CD4-positive, CD25-positive, alpha-beta regulatory T cell (primary cell): ENCODE results near the gene SLC18B1. TPM values are rescaled to one million over a fixed set of nuclear protein-coding genes. Genes with fewer than 3 reads are reported as not detected.

ENCODE experiments used
- ATAC-seq, 2 donors: fragments of 150-1000 bp; cut with Tn5 transposase; one replicate each; pipeline ENCODE4 v1.10.0; 2021; ENCODE audit warnings: low read depth in 2 of 2, moderate number of reproducible peaks in 2 of 2, moderate library complexity in 1 of 2
- DNase-seq, 3 donors: peaks; one replicate each; pipeline versions ENCODE4 v3.0.0 to v3.0.0-alpha.2; 2012 to 2022; ENCODE audit warnings: mixed read lengths in 1 of 3
- H3K27ac ChIP-seq: one replicate; pipeline ENCODE4 v1.7.0; 2013; ENCODE audit warnings: mild to moderate bottlenecking, low read length; ENCODE audit not compliant: insufficient read depth, poor library complexity, severe bottlenecking
- H3K27me3 ChIP-seq: one replicate; pipeline ENCODE4 v1.7.0; 2013; ENCODE audit warnings: low read length; ENCODE audit not compliant: control insufficient read depth, insufficient read depth
- H3K36me3 ChIP-seq: one replicate; pipeline ENCODE4 v1.7.0; 2013; ENCODE audit warnings: mild to moderate bottlenecking, low read length, moderate library complexity; ENCODE audit not compliant: control insufficient read depth, insufficient read depth
- H3K4me1 ChIP-seq: 2 replicates; pipeline ENCODE4 v1.7.0; 2013; ENCODE audit warnings: mild to moderate bottlenecking, low read length; ENCODE audit not compliant: insufficient read depth, control insufficient read depth, poor library complexity, severe bottlenecking
- H3K4me3 ChIP-seq: one replicate; pipeline ENCODE4 v1.7.0; 2013; ENCODE audit warnings: low read depth, mild to moderate bottlenecking, low read length, moderate library complexity
- H3K9me3 ChIP-seq, 2 experiments: 1 replicate in 1 of 2; 2 replicates in 1 of 2; pipeline ENCODE4 v1.7.0; 2013; ENCODE audit warnings: low read length in 2 of 2, mild to moderate bottlenecking in 1 of 2, moderate library complexity in 1 of 2; ENCODE audit not compliant: control insufficient read depth in 2 of 2
- H3K27ac Mint-ChIP-seq, 3 donors: one replicate each; pipeline ENCODE4 v1.8.0; 2020 to 2022; ENCODE audit warnings: mild to moderate bottlenecking in 3 of 3, mixed read lengths in 3 of 3, moderate library complexity in 2 of 3
- H3K27me3 Mint-ChIP-seq: one replicate; pipeline ENCODE4 v1.8.0; 2022; ENCODE audit warnings: mild to moderate bottlenecking, mixed read lengths
- H3K36me3 Mint-ChIP-seq: one replicate; pipeline ENCODE4 v1.8.0; 2020; ENCODE audit warnings: mixed read lengths
- H3K4me1 Mint-ChIP-seq, 4 donors: one replicate each; pipeline ENCODE4 v1.8.0; 2020 to 2022; ENCODE audit warnings: mixed read lengths in 4 of 4, mild to moderate bottlenecking in 1 of 4
- H3K4me3 Mint-ChIP-seq, 4 donors: one replicate each; pipeline ENCODE4 v1.8.0; 2020 to 2022; ENCODE audit warnings: mild to moderate bottlenecking in 4 of 4, mixed read lengths in 4 of 4, moderate library complexity in 3 of 4
- H3K9me3 Mint-ChIP-seq, 7 donors: one replicate each; pipeline ENCODE4 v1.8.0; 2020 to 2022; ENCODE audit warnings: mixed read lengths in 7 of 7, mild to moderate bottlenecking in 3 of 7, moderate library complexity in 2 of 7
- polyA plus RNA-seq, 4 donors: library from polyadenylated mRNA; unstranded; fragments of 300-500 nt; fragmentation: Illumina TruSeq; gene quantifications; one replicate each; pipeline ENCODE4 v1.2.3, GENCODE V29; 2021
- total RNA-seq: library from RNA; stranded (reverse); gene quantifications from one replicate; pipeline ENCODE4 v1.2.3, GENCODE V29; 2022

The SLC18B1 gene
- total and polyA plus RNA-seq, 5 donors from 2014 or later: 9.8 to 28.2 (median 23.0) TPM

DNA sequence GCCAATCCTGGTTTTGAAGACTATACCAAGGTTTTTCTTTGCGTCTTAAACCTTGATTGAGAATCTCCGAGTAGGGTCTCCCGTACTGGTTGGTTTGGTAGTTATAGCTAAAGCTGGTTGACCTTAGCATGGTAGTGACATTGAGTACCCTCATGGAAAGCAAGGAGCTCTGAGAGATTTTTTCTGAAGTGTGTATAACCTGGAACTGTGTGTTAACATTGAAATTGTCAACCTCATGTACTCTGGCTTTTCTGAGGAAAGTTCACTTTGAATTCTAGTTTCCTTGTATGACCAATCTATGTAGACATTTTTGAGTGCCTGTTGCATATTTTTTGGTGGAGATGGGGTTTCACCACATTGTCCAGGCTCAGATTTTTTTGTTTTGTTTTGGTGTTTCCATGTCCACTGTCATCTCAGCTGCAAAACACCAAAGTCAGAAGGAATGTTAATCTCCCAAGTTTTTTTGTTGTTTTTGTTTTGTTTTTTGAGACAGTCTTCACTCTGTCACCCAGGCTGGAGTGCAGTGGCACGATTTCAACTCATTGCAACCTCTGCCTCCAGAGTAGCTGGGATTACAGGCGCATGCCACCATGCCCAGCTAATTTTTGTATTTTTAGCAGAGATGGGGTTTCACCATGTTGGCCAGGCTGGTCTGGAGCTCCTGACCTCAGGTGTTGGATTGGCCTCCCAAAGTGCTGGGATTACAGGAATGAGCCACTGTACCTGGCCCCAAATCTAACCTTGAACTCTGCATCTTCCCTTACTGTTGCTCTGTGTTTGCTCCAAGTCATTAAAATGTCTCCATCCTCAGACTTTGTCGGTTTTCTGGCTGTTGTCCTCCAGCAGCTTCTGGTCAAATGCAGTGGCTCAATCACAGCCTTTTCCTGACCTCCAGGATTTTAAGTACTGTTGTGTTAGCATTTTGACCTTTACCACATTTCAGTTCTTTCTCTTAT lies 20.2 kb upstream of the SLC18B1 start:
- Mint-ChIP-seq H3K4me1 (peaks cover 19 to 68% (median 54%) of the 10 kb centered on the region in 4 donors), H3K36me3 (peaks cover 52% of the 10 kb centered on the region), H3K4me3 (peak overlapping the region in 2 of 4 donors; percentile 20 to 58), H3K27ac (peak overlapping the region in 2 of 3 donors; percentile 60 to 88), H3K9me3 (peaks cover 0 to 2% (median 0%) of the 10 kb centered on the region in 7 donors), H3K27me3 (peaks cover 10% of the 10 kb centered on the region)
- H3K27me3 ChIP-seq: no peaks in the 10 kb centered on the region
- ATAC-seq (no peak), DNase-seq (no peak)
- H3K4me3 ChIP-seq: no peak overlapping the region
- H3K4me1 ChIP-seq: peaks cover 30% of the 10 kb centered on the region
- H3K9me3 ChIP-seq: no peaks in the 10 kb centered on the region
- no peak overlapping the region for H3K27ac ChIP-seq
- peaks cover 42% of the 10 kb centered on the region for H3K36me3 ChIP-seq

DNA sequence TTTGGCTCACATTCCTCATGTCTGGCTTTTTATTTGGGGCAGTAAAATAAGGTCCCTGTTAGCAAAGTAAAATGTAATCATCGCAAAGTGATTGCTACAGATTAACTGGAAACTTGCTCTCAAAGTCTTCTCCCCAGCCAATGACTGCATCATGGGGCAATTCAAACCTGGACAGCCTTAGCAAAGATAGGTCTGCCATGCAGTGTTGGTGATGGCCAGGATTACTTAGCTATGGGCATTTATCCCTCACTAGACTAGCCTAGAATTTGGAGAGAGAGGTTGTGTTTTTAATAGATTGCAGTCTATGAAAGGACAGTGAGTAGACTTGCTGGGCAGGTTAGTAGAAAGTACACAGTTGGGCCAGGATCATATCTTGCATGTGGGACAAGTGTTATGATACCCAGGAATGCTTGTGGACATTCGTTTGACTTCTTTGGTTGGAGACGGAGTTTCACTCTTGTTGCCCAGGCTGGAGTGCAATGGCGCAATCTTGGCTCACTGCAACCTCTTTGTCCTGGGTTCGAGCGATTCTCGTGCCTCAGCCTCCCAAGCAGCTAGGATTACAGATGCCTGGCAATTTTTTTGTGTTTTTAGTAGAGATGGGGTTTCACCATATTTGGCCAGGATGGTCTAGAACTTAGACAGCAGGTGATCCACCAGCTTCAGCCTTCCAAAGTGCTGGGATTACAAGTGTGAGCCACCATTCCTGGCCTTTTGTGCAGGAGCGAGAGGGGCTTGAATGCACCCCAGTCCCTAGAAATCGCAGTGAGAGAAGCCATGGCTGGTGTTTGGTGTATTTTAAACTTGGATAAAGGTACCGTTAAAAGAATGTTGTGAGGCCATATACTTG lies 19.3 kb upstream of the SLC18B1 start:
- Mint-ChIP-seq H3K4me1 (peaks cover 17 to 72% (median 53%) of the 10 kb centered on the region in 4 donors), H3K27me3 (peaks cover 8% of the 10 kb centered on the region)

DNA sequence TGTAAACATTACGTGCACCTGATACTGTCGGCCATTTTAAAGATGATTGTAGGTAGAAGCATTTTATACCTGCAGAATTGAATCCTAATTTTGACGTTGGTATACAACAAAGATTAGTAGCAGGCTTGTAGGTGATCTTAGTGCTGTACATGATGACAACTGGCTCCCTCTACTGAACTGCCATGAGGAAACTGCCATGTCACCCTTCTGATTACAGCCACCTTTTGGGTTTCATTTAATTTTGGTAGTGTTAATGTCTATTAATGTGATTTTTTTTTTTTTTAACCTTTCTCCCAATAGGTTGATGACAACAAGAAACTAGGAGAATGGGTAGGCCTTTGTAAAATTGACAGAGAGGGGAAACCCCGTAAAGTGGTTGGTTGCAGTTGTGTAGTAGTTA lies 18.2 kb upstream of the SLC18B1 start:
- Histone ChIP-seq H3K4me3 (peak overlapping the region; percentile 99), H3K27ac (peak overlapping the region; percentile 87), H3K27me3 (no peaks in the 10 kb centered on the region), H3K36me3 (peaks cover 42% of the 10 kb centered on the region), H3K9me3 (no peaks in the 10 kb centered on the region), H3K4me1 (peaks cover 33% of the 10 kb centered on the region)
- Mint-ChIP-seq H3K9me3 (peaks cover 0 to 2% (median 0%) of the 10 kb centered on the region in 7 donors), H3K27me3 (peaks cover 11% of the 10 kb centered on the region), H3K4me1 (peaks cover 17 to 77% (median 59%) of the 10 kb centered on the region in 4 donors), H3K4me3 (peak overlapping the region; percentile 96 to 99 (median 97)), H3K36me3 (peaks cover 57% of the 10 kb centered on the region), H3K27ac (peak overlapping the region in 2 of 3 donors; percentile 17 to 23)
- DNase-seq: peak in 1 of 3 donors; percentile 25
- no peak for ATAC-seq

More for the DNA sequence above, 19.3 kb upstream of the SLC18B1 start:
- Histone ChIP-seq H3K4me3 (peak overlapping the region; percentile 99), H3K27me3 (no peaks in the 10 kb centered on the region), H3K27ac (no peak overlapping the region), H3K4me1 (peaks cover 27% of the 10 kb centered on the region), H3K36me3 (peaks cover 42% of the 10 kb centered on the region), H3K9me3 (no peaks in the 10 kb centered on the region)
- Mint-ChIP-seq H3K9me3 (peaks cover 0 to 2% (median 0%) of the 10 kb centered on the region in 7 donors), H3K27ac (peak overlapping the region in 2 of 3 donors; percentile 26 to 60), H3K36me3 (peaks cover 56% of the 10 kb centered on the region), H3K4me3 (peak overlapping the region in 3 of 4 donors; percentile 1 to 26 (median 23))
- DNase-seq (no peak), ATAC-seq (no peak)

DNA sequence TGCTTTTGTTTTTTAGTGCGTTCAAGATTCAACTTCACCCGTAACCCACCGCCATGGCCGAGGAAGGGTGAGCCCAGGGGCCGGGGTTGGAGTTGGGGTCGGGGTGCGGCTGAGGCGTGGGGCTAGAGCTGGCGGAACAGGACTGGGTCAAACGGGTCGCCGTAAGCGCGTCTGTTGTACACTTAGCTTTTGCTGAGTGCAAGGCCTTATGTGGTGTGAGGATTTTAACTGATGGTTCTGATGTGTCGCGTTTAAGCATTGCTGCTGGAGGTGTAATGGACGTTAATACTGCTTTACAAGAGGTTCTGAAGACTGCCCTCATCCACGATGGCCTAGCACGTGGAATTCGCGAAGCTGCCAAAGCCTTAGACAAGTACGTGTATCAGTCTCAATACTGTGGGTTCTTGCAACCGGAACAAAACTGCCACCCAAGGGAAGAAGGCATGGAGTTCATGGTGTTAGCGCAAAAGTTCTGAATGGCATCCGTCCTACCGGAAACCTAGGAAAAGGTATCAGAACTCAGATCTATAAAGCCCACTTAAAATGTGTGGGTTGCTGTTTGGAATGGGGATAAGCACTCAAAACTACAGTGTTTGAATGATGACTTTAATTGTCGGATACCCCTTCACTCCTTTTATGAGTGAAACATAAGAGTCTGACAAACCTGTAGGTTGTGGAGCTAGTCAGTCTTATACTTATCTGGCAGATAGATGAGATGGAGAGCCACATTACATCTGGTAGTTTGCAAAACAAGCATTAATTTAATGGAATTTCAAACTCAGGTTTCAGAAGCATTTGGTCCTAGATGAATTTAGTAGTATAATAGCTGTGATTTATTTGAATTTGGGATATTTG lies 16.5 kb upstream of the SLC18B1 start:
- peak overlapping the region; percentile 96 to 99 (median 97) for H3K4me3 Mint-ChIP-seq

DNA sequence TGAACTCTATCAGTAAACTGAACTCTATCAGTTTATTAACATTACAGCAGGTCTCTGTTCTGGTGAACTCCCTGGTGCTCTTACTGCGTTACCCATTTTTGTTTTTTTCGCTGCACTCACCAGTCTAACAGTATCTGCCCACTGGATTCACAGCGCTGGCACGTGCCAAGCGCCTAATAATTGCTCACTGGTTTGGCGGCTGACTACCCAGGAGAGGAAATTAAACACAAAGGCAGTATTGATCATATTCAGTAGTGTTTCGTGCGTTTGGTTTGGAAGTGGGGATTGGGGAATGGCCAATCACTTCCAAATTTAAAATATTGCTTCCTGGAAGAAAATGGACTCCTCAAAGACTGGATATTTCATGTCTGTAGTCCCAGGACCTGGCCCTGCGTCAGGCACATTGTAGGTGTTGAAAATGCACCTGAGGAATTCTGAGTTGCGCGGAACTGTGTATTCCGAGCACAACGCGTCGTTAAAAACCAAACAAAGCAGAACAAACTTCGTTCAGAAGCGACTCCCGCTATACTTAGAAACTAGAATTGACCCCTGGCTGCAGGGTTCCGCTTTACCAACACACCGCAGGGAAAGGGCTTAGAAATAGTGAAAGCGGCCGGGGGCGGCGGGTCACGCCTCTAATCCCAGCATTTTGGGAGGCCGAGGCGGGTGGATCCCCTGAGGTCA lies 14.9 kb upstream of the SLC18B1 start:
- Mint-ChIP-seq H3K27me3 (peaks cover 18% of the 10 kb centered on the region), H3K36me3 (peaks cover 40% of the 10 kb centered on the region), H3K9me3 (no peaks in the 10 kb centered on the region), H3K27ac (peak overlapping the region; percentile 96 to 99 (median 97)), H3K4me1 (peaks cover 11 to 52% (median 39%) of the 10 kb centered on the region in 4 donors), H3K4me3 (peak overlapping the region; percentile 96 to 99 (median 97))
- peaks cover 1% of the 10 kb centered on the region for H3K27me3 ChIP-seq
- DNase-seq: peak in 2 of 3 donors; percentile 72 to 80
- peak overlapping the region; percentile 87 for H3K27ac ChIP-seq
- H3K4me1 ChIP-seq: peaks cover 33% of the 10 kb centered on the region
- no peaks in the 10 kb centered on the region for H3K9me3 ChIP-seq
- H3K36me3 ChIP-seq: peaks cover 28% of the 10 kb centered on the region
- peak overlapping the region; percentile 99 for H3K4me3 ChIP-seq
- ATAC-seq: peak; percentile 22 to 25

More for the DNA sequence above, 16.5 kb upstream of the SLC18B1 start:
- peak; percentile 0 to 1 for ATAC-seq
- Mint-ChIP-seq H3K4me1 (peaks cover 17 to 68% (median 53%) of the 10 kb centered on the region in 4 donors), H3K27me3 (peaks cover 11% of the 10 kb centered on the region), H3K27ac (peak overlapping the region; percentile 96 to 99 (median 97)), H3K9me3 (peaks cover 0 to 2% (median 0%) of the 10 kb centered on the region in 7 donors), H3K36me3 (peaks cover 54% of the 10 kb centered on the region)
- Histone ChIP-seq H3K9me3 (no peaks in the 10 kb centered on the region), H3K4me1 (peaks cover 33% of the 10 kb centered on the region), H3K27ac (peak overlapping the region; percentile 87), H3K27me3 (peaks cover 1% of the 10 kb centered on the region), H3K36me3 (peaks cover 42% of the 10 kb centered on the region), H3K4me3 (peak overlapping the region; percentile 99)
- peak in 2 of 3 donors; percentile 10 to 38 for DNase-seq

DNA sequence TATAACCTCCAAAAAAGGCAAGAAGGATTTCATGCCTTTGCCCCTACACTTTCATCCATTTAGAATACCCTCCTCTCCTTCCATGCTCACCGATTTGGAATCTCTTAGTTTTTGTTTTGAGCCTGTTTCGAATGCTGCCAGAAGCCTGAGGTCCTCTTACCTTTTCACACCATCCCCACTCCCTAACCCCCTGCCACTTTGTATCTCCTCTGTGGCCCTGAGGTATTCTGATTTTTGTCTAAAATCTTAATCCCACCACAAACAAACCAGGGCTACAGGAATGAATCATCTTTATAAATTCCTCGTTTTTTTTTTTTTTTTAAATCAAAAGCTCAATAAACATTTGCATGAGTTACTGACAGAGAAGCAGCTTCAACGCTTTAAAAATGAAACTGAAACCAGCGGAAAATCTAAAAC lies 14.3 kb upstream of the SLC18B1 start:
- Histone ChIP-seq H3K9me3 (no peaks in the 10 kb centered on the region), H3K4me3 (peak overlapping the region; percentile 99), H3K36me3 (peaks cover 23% of the 10 kb centered on the region), H3K27me3 (peaks cover 1% of the 10 kb centered on the region), H3K27ac (peak overlapping the region; percentile 87), H3K4me1 (peaks cover 33% of the 10 kb centered on the region)
- DNase-seq (no peak), ATAC-seq (no peak)
- H3K4me1 Mint-ChIP-seq: peaks cover 11 to 46% (median 36%) of the 10 kb centered on the region in 4 donors
- H3K36me3 Mint-ChIP-seq: peaks cover 35% of the 10 kb centered on the region
- peak overlapping the region; percentile 96 to 99 (median 97) for H3K4me3 Mint-ChIP-seq
- peak overlapping the region; percentile 96 to 99 (median 97) for H3K27ac Mint-ChIP-seq
- H3K27me3 Mint-ChIP-seq: peaks cover 23% of the 10 kb centered on the region
- no peaks in the 10 kb centered on the region for H3K9me3 Mint-ChIP-seq
